ENCODE measurements around the gene ADAP2. TPM values are rescaled to one million over a fixed set of nuclear protein-coding genes. Genes with fewer than 3 reads are reported as not detected.

The ADAP2 gene
- polyA plus RNA-seq, 3 donors: 36.1 to 142 (median 39.8) TPM

DNA sequence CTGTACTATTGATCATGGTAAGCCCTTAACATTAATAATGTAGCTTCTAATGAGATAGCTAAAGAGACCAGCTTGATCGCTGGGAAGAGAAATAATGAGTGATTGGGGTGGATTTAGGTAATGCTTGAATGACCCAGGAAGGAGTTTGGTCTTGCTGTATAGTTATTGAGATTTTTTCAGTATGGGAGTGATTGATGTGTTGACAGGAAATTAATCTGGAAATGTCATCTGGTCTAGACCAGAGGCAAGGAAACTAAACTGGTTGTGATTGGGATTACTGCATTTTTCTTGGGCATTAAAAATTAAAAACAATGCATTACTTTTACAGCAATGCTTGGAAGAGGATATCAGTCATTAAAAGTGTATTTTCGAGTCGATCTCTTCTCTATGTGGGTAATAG is 27.5 kb upstream of the ADAP2 start:
- Histone ChIP-seq H3K4me1 (ENCODE audit: control insufficient read depth in 1 of 2, insufficient read depth in 2 of 2, low read length in 2 of 2) (no peaks in the 10 kb centered on the region), H3K4me3 (replicated peaks in 1 of 3; ENCODE audit: low read depth in 2 of 3, low read length in 3 of 3) (no peak overlapping the region), H2AFZ (ENCODE audit: insufficient read depth, low read depth, low read length, poor library complexity, severe bottlenecking) (no peak overlapping the region), H3K27ac (ENCODE audit: low read depth in 1 of 2, low read length in 2 of 2) (no peak overlapping the region), H3K4me2 (replicated peaks; ENCODE audit: extremely low read depth, low read length, poor library complexity, severe bottlenecking) (no peak overlapping the region), H3K79me2 (ENCODE audit: insufficient read depth, low read length) (peaks cover 14% of the 10 kb centered on the region), H3K9ac (ENCODE audit: insufficient read depth, low read length, poor library complexity, severe bottlenecking) (no peak overlapping the region), H3K36me3 (replicated peaks in 1 of 2; ENCODE audit: control insufficient read depth in 1 of 2, insufficient read depth in 2 of 2, low read length in 2 of 2) (peaks cover 25 to 60% of the 10 kb centered on the region in 2 donors), H4K20me1 (ENCODE audit: insufficient read depth, low read length) (no peaks in the 10 kb centered on the region), H3K9me3 (replicated peaks in 1 of 2; ENCODE audit: control insufficient read depth in 1 of 2, insufficient read depth in 1 of 2, low read length in 2 of 2) (no peaks in the 10 kb centered on the region), H3K27me3 (ENCODE audit: control insufficient read depth in 2 of 2, insufficient read depth in 2 of 2, low read length in 2 of 2) (no peaks in the 10 kb centered on the region)
- Mint-ChIP-seq H3K9me3 (no peaks in the 10 kb centered on the region), H3K27ac (peak overlapping the region in 1 of 7 donors; percentile 57), H3K36me3 (peaks cover 20 to 50% of the 10 kb centered on the region in 2 donors), H3K4me1 (no peaks in the 10 kb centered on the region), H3K27me3 (ENCODE audit: low read depth in 3 of 3) (no peaks in the 10 kb centered on the region), H3K4me3 (no peak overlapping the region)
- no peak for DNase-seq
- intact Hi-C loops (cut with micrococcal nuclease): no loop called here
- 100% methylated on average over 1 of the region's 3 CpGs for WGBS (ENCODE audit: insufficient coverage)
- TF ChIP-seq CTCF (IDR thresholded peaks at IDR 0.05): no peak

DNA sequence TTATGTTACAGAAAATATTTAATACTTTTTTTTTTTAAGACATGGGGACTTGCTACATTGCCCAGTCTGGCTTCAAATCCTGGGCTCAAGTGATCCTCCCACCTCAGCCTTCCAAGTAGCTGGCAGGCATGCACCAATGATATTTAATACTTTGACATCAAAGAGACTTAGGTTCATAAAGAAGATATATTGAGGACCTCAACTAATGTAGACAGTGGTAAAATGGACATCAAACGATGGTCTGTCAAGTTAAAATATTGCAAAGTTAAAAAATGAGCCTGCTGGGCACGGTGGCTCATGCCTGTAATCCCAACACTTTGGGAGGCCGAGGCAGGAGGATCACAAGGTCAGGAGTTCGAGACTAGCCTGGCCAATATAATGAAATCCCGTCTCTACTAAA is 24.4 kb upstream of the ADAP2 start:
- intact Hi-C loops (cut with micrococcal nuclease): no loop called here

More for the DNA sequence above, 24.4 kb upstream of the ADAP2 start:
- Histone ChIP-seq H3K9ac (ENCODE audit: insufficient read depth, low read length, poor library complexity, severe bottlenecking) (no peak overlapping the region), H3K4me3 (replicated peaks in 1 of 3; ENCODE audit: low read depth in 2 of 3, low read length in 3 of 3) (no peak overlapping the region), H3K36me3 (replicated peaks in 1 of 2; ENCODE audit: control insufficient read depth in 1 of 2, insufficient read depth in 2 of 2, low read length in 2 of 2) (peaks cover 40 to 89% of the 10 kb centered on the region in 2 donors), H3K4me2 (replicated peaks; ENCODE audit: extremely low read depth, low read length, poor library complexity, severe bottlenecking) (no peak overlapping the region), H3K79me2 (ENCODE audit: insufficient read depth, low read length) (peaks cover 29% of the 10 kb centered on the region), H3K27ac (ENCODE audit: low read depth in 1 of 2, low read length in 2 of 2) (no peak overlapping the region), H3K27me3 (ENCODE audit: control insufficient read depth in 2 of 2, insufficient read depth in 2 of 2, low read length in 2 of 2) (no peaks in the 10 kb centered on the region), H3K9me3 (replicated peaks in 1 of 2; ENCODE audit: control insufficient read depth in 1 of 2, insufficient read depth in 1 of 2, low read length in 2 of 2) (no peaks in the 10 kb centered on the region), H3K4me1 (ENCODE audit: control insufficient read depth in 1 of 2, insufficient read depth in 2 of 2, low read length in 2 of 2) (peaks cover 0 to 2% of the 10 kb centered on the region in 2 donors), H2AFZ (ENCODE audit: insufficient read depth, low read depth, low read length, poor library complexity, severe bottlenecking) (no peak overlapping the region), H4K20me1 (ENCODE audit: insufficient read depth, low read length) (no peaks in the 10 kb centered on the region)
- DNase-seq: no peak
- Mint-ChIP-seq H3K27ac (peak overlapping the region in 2 of 7 donors; percentile 4 to 48), H3K36me3 (peaks cover 33 to 48% of the 10 kb centered on the region in 2 donors), H3K4me3 (no peak overlapping the region), H3K9me3 (no peaks in the 10 kb centered on the region), H3K27me3 (ENCODE audit: low read depth in 3 of 3) (no peaks in the 10 kb centered on the region), H3K4me1 (peaks cover 8% of the 10 kb centered on the region)
- 100% methylated on average over 1 of the region's 5 CpGs for WGBS (ENCODE audit: insufficient coverage)
- no peak for TF ChIP-seq CTCF (IDR thresholded peaks at IDR 0.05)

All from CD14-positive monocyte (primary cell).